Stimulated activated CD8-positive, alpha-beta memory T cell treated with anti-CD3 and anti-CD28 coated beads, Interleukin-7, amount 100 ng/mL, for 24 hours (primary cell): ENCODE measurements around the gene RENBP.

Experiments used
- DNase-seq: peaks from one replicate; pipeline ENCODE4 v3.0.0-alpha.2; 2020; ENCODE audit warnings: low read depth

The RENBP gene

DNA sequence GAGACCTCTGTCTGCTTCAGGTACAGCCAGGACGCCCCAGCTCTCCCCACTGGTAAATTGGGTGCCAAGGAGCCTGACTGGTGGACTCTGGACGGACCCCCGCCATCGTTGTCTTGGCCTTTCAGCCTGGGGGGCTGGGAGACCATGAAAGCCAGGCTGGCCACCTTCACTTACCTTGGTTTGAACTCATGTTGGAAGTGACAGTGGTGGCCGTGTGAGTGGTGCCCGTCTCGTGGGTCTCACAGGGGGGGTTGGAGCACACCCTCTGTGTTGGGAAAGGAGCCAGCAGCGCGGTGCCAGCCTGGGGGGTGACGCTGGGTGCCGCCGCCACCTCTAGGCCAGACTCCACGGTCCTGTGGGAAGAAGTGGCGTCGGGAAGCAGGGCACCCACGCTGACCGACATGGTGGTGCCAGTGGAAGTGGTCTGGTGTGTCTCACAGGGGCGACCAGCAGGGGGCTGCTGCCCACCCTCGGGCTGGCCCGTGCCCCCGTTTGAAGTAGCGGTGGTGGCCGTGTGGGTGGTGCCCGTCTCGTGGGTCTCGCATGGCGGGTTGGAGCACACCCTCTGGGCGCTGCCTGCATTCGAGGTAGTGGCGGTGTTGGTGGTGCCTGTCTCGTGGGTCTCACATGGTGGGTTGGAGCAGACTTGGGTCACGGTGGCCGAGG lies 9.6 kb upstream of the RENBP start:
- DNase-seq = no peak

DNA sequence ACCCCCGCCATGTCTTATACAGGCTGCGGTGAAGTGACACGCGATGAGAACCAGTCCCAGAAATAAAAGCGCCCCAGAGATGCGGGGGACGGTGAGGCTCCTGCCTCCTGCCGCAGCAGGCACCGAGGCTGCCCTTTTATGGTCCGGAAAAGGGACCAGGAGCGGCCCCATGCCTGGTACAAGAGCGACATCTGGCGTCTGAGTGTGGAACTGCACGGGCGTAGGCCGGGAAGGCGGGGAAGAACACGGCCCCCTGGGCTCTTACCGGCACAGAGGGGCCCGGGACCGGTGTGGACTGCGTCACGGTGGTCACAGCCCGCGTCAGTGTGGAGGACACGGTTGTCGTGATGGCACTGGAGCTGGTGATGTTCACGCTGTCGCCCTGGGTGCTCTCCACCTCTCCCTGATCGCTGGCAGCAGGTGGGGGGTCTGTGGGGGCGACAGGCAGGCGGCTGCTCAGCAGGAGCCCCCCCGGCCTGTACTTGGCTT lies 8.9 kb upstream of the RENBP start:
- DNase-seq = peak; percentile 44

DNA sequence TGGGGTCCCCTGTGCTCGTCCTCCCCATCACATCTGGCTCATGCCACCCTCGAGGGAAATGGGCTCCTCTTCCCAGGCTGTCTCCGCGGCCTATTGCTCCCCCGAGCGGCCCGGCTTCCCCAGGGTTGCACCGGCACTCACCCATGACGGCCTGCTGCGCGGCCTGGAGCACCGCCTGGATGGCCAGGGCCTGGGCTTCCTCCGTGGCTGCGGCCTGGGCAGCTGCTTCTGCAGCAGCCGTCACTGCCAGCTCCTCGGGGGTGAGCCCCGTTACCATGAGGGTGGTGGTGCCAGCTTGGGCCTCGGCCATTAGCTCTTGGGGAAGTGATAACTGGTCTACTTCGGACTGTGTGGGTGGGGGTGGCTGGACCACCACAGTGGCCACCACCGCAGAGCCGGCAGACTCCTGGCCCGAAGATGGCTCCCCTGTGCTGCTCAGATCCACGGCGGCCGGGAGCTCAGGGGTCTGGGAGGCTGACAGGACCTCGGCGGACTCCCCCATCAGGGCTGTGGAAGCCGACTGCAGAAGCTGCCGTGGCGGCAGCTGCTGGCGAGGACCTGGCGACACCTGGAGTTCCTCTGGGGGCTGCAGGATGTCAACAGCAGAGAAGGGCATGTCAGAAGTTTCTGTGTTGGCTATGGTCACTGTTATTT lies 8.1 kb upstream of the RENBP start:
- DNase-seq = no peak

DNA sequence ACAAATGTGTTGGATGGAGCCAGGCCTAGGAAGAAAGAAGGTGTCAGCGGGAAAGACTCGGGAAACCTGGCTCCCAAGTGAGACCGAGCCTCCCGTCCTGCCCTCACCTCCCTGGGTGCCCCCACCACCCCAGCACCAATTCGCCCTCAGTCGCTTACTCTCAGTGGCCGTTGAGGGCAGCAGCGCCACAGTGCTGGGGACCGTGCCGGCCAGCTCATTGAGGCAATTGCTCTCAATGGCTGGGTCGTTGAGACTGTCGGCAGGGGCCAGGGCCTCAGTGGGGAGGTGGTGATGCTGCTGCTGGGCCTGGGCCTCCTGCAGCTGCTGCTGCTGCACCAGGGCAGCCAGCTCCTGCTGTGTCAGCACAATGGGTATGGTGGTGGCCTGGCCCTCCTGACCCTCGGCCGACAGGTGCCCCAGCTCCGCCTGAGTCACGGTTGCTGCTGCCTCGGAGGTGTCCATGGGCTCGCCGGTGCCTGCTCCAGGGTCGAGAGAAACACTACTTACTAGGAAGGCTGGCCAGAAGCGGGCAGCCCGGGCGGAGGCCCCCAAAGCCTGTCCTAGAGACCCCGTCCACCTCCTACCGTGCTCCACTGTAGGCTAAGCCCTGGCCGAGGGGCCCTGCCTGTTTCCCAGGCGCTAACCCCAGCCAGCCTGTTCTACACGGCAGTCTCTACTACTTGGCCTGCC lies 7.4 kb upstream of the RENBP start:
- DNase-seq = no peak

DNA sequence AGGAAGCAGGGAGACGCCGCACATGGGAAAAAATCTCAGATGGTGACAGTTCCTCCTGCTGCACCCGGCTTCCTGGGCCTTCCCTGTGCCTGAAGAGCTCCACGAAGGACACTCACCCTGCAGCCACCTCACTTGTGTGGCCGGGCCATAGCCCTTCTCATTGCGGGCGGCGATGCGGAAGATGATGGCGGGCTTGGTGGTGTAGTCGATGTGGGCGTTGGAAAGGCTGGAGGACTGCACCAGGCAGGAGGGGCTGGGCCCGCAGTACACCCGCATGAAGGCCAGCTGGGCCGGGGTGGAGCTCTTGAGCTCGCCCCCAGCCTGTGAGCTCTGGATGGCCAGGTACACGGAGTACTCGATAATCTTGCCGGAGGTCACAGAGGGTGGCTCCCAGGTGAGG lies 5.7 kb upstream of the RENBP start:
- DNase-seq = no peak

DNA sequence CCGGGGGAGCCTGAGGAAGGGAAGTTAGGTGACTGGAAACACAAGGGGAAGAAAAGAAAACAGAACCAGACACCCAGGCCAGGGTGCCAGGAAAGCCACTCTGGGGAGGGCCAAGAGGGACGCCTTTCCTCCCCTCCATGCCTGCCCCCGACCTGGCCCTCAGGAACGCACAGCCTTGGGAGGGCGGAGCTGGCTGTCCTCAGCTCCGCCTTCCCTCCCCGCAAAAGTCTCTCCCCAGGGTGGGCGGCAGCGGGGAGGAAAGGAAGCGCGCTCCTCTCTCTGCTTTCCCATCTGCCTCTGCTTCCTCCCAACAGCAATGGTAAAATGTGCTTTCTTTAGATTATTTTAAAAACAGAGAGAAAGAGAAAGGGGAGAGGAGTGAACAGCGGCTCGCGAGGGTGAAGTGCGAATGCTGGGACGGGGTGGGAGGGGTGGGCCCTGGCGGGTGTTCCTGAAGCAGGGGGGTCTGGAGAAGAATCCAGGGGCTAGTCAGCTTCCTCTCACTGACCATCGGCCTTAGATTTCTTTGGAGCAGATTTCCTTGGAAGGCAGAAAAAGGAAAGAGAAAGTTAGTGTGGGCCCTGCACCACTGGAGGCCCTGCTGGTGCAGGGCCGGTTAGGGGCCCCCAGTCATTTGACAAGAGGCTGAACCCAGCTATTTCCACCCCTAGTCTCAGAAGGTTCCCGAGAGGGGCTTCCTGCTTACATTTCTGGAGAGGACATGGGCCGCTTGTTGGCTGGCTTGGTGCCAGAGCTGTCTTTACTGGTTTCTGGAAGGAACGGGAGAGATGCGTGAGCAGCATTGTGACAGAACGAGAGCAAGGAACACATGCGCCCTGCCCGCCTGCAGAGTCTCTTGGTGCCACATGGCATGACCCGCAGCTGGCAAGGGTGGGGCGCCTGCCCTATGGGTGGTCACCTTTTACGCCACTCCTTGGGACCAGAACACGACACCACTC lies 4.7 kb upstream of the RENBP start:
- no peak for DNase-seq

DNA sequence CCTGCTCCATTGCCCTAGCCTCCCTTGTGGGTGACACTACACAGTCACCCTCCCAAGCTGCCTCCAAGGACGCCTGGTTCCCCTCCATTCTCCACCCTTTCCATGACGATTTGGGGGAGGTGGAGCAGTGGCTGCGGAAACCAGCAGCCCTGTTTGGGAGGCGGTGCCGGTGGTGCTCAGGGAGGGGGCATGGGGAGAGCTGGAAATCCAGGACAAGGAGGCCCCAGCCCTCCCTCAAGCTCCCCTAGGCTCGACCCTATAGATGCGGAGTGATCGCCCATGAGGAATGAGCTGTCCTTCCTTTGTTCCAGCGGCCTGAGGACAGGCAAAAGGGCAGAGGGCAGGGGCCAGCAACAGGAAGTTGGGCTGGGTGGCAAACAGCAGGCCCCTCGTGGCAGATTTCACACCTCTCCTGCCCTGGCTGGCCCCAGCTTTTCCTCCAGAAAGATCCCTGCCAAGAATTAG lies 3.6 kb upstream of the RENBP start:
- no peak for DNase-seq

DNA sequence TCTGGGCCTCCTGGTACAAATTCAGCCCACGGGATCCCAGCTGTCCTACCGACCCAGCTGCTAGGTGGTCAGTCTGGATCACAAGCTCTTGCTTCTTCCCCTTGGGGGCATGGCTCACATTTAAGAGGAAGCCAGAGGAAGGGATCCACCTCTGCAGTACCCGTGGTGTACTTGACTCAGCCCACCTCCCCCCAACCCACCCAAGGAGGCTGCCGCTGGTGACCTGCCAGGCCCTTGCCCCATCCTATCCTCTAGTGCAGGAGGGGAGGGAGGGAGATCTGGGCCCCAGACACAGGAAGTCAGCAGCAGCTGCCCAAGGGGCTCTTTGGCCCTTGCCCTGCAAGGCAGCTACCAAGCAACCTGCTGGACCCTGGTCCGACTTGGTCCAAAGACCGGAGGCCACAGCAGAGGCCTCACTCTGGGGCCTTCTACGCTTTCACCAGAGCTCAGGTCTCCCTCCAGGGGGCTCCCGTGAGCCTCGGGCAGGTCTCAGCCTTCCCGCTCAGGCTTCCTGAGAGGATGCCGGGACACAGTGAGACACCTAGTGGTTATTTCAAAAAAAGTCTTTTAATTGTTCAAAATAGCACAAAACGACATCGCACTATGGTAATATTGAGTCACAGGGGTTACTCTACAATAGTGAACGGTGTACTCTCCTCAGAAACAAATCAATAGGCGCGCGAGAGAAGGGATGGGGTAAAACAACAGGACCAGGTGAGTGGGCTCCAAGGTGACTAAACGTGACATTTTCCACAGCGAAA lies 2.7 kb upstream of the RENBP start:
- peak; percentile 52 for DNase-seq

DNA sequence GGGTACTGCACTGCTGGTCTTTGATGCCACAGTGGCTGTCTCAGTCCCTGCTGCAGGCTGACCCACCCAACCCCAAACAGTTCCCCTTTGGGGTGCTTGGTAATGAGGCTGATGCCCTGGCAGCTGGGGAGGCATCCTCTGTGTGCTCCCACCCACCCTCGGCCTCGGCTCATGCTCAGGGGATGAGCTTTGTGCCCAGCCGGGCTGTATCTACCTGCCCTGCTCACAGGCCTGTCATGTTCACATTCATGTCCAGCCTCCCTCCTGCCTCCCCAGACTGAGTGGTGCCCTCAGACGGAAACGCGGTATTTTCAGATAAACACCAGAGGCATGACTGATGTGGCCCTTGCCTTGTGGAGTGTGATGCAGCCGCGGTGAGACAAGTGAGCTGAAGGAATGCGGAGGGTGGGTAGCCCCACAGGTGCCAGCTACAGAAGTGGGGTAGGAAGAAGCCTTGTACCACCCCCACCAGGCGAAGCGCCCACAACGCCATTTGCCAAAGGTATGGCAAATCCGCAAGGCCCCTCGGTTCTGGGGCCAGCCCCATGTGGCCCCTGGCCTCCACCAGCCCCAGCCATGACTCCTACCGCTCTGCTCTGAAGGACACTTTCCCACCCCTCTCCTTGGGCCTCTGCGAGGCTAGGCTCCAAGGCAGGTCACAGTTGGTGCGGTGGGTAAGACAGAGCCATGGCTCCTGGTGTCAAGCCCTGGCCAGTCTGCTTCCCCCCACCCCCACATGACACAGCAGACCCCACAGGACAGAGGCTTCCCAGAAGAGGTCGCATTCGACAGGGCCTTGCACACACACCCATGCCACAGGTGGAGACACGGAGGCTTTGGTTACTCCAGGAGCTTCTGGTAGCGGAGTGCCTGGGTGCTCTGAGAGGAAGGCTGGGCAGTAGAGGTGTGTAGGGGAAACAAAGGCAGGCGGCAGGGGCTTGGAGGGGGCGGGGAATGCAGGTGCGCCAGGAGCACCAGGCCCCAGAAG lies 1.8 kb upstream of the RENBP start:
- no peak for DNase-seq

DNA sequence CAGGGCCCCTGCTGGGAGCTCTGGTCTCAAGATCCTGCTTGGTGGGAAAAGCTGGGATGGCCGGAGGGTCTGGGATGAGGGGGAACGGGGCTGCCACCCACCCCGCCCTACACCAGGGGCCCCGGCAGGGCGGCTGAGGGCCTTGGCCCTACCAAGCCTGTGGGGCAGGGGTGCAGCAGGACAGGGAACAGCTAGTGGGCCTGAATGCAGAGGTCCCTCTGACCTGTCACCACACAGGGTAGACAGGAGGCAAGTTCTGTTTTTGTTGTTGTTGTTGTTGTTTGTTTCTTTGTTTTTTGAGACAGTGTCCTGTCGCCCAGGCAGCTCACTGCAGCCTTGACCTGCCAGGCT lies 332 bp upstream of the RENBP start:
- DNase-seq = no peak

DNA sequence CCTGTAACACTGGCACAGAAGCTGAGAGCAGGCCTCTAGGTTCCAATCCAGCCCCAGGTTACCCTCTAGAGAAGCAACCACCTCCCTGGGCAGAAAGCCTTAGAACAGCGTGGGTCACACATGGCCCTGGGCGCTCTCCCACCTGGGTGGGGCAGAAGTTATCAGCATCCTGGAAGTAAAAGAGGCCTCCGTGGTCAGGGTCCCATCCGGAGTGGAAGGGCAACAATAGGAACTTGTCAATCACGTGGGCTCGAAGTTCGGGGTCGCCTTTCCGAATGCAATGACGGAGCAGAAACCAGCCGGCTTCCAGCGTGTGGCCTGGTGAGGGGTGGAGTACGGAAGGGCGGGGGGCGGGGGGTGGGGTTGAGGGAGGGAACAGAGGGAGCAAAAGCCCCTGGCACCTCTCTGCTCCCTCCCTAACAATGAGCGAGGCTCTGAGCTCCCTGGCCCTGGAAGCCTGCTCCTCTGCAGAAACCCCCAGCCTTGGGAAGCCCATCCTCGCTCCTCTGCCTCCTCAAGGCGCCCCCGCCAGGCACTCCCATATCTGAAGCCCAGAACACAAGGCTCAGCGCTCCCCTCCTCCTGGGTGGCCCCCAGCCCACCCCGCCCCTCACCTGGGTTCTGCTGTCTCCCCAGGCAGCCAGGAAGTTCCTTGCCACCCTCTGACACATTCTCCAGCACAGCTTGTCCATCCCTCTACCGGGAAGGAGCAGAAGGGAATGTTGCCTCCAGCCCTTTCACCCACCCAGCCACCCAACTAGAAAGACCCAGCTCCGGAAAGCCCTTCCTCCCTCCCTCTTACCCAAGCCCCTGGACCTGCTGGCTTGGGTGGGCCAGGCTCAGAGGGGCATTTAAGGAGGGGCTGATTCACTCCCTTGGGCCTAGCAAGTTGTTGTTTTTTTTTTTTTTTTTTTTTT lies 2.8 kb downstream of the RENBP start:
- DNase-seq = no peak

DNA sequence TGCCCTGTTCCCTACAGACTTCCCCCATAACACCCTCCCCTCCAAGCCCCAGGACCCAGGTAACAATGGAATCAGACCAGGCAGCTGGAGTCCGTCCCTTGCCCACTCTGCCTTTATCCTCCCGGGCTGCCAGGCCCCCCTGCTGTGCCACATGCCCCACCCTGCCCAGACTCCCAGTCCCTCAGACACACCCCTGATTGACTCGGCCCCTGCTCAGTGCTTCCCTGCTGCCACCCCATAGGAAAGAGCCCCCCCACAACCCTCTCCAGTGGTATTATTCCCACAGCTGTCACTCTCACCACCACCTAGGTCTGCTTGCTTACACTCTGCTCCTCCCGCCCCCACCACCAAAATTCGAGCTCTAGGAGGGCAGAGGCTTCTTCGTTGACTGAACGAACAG lies 4.9 kb downstream of the RENBP start:
- no peak for DNase-seq

DNA sequence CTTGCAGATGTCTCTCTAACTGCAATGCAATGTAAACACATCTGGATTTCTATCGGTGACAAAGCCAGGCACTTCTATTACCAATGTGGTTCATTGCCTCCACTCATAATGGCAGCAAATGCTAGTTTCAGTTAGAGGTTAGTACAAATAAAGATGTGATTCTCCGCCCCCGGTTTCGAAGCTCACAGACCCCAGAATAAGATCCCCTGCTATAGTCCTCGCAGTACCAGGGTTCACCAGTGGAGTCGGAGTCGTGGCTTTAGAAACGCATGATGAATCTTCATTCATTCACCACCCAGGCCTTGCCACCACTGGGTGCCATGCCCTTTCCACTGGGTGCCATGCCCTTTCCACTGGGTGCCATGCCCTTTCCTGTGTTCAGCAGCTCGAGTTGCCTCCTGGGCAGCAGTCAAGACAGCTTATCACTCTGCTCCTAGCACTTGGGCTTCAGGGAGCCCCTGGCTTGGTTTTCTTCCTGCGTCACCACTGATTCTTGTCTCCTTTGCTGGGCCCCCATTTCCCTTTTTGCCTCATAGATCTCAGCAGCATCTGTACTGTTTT lies 6.1 kb downstream of the RENBP start:
- no peak for DNase-seq

DNA sequence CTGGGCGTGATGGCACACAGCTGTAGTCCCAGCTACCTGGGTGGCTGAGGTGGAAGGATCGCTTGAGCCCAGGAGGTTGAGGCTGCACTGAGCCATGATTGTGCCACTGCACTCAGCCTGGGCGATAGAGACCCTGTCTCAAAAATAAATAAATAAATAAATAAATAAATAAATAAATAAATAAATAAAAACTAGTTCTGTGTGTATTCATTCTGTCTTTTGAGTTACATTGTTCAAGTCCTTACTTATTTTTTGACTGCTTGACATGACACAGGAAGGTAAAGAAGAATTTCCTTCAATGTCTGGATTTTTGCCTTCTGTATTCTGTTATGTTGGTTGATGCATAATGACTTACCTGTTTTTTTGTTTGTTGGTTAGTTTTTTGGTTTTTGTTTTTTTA lies 7.4 kb downstream of the RENBP start:
- no peak for DNase-seq

DNA sequence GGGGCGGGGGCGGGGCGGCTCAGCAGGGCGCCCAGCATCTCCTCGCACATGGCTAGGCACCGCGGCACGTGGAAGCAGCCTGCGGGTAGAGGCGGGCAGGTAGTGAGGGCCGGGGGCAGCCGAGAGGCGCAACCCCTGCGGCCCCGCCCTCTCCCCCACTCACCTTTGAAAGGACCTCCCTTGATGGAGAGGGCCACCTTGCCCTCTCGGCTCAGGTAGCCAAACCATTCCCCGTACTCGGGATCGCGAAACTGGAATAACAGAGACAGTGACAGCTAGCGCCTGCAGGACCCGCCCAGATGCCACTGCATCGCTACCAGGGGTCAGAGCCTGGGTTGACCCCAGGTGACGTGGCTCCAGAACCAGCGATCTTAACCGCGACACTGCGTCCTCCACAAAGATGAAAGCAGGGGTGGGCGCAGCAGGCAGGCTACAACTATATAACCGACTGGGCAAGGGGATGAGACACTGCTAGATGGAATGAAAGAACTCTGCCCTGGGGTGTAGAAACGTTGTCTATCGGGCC lies 9.1 kb downstream of the RENBP start:
- DNase-seq = no peak

DNA sequence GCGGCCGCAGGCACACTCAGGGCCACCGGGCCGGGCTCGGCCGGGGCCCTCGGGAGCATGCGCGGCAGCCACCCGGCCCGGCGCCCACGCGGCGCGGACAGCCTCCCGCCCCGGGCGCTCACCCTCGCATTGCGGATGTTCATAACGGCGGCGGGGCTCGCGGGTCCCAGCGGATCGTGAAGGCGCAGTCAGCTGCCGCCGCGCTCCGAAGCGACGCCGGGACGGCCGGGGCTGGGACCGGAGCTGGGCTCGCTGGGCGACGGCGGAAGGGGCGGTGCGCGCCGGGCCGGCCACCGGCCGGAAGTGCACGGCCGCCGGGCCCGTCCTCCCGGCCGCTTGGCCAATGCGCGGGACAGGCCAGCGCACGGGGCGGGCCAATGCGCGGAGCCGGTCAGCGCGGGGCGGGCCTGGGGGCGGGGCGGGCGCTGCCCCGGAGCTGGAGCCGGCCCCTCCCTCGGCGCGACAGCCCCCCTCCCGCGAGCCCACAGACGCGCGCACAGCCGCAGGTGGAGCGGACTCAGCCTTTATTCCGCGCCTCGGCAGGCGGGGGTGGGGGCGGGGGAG lies 9.6 kb downstream of the RENBP start, which contains the start of gene NAA10:
Gene NAA10 (minus strand): TSS at position 276 of the 564 bp plus-strand sequence. CDS start 133 bp downstream, at position 143.
- no peak for DNase-seq

DNA sequence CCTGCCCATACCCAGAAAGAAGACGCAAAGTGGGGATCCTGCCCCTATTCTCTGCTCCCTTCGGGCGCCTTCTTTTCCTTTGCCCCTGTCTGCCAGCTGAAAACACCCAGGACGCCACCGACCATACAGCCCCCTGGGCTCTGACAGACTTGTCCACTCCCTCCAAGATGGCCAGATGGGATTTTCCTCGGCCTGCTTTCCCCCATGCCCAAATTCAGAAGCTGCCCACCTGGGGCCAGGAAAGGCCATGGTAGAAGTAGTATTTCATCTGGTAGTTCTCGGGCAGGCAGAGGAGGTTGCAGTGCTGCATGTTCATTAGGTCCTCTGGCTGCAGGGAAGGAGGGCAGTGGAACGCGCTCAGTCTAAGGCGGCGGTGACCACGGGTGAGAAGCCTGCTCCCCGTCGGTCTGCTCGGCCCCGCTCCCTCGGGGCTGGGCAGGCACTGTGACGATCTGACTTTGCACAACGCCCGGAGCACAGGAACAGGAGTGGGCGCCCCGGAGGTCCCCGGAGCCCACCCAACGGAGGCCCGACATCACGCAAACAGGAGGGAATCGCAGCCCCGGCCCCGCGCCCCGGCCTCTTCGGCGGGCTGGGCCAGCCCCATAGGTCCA lies 10.2 kb downstream of the RENBP start:
- DNase-seq = no peak

DNA sequence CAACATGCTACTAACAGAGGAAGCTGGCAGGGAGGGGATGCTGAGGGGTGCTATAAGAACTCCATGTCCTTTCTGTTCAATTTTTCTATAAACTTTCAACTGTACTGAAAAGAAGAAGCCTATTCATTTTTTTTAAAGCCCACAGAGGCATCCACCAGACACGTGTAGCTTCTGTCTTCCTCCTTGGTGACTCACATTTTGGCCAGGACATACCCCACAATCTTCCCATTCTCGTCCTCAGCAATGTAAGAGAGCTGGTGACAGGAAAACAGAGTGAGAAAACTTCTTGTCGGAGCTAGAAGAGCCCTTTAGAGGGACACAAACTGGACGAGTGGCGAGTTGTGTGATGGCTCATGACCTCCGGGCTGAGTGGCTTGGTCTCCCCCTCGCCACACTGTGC lies 10.7 kb downstream of the RENBP start:
- no peak for DNase-seq
